Prostate gland (tissue), 2 donors: ENCODE results near the gene TFAP2A.

Experiments
- POLR2A ChIP-seq: fragments of 450-650 bp; IDR thresholded peaks from one replicate; pipeline ENCODE4 v1.6.1; 2016; ENCODE audit warnings: antibody characterized with exemption, mild to moderate bottlenecking
- TF ChIP-seq, protein P1 (sequence below), 4 experiments: fragments of 200-600 bp in 2 of 4; fragments of 450-650 bp in 2 of 4; sonication (generic) in 2 of 4; IDR thresholded peaks; 1 replicate in 3 of 4; 2 replicates in 1 of 4; pipeline ENCODE4 v1.5.1; 2016 to 2019; ENCODE audit warnings: antibody characterized with exemption in 4 of 4, mild to moderate bottlenecking in 2 of 4, moderate library complexity in 2 of 4

DNA sequence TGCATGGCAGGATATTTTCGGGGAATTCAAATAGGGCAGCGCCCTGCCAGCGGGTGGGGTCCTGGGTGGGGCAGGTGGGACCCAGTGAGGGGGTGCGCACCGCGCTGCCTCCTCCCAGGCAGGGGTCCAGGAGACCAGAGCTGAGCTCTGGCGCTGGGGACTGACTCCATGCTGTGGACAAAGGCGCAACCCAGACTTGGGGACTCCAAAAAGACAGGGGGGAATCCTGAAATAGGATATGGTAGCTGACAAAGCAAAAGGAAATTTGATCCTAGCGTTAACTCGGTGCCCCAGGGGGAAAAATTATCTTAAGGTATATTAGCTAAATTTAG is 23.6 kb downstream of the TFAP2A start:
- TF ChIP-seq, protein P1, sequence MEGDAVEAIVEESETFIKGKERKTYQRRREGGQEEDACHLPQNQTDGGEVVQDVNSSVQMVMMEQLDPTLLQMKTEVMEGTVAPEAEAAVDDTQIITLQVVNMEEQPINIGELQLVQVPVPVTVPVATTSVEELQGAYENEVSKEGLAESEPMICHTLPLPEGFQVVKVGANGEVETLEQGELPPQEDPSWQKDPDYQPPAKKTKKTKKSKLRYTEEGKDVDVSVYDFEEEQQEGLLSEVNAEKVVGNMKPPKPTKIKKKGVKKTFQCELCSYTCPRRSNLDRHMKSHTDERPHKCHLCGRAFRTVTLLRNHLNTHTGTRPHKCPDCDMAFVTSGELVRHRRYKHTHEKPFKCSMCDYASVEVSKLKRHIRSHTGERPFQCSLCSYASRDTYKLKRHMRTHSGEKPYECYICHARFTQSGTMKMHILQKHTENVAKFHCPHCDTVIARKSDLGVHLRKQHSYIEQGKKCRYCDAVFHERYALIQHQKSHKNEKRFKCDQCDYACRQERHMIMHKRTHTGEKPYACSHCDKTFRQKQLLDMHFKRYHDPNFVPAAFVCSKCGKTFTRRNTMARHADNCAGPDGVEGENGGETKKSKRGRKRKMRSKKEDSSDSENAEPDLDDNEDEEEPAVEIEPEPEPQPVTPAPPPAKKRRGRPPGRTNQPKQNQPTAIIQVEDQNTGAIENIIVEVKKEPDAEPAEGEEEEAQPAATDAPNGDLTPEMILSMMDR (IDR thresholded peaks at IDR 0.05): no peak
- TF ChIP-seq POLR2A: no peak
